Neural cell (in vitro differentiated cells): ENCODE results near the gene PLCH1. TPM values are rescaled to one million over a fixed set of nuclear protein-coding genes. Genes with fewer than 3 reads are reported as not detected.

Experiments used
- H2AFZ ChIP-seq: fragments of 200-600, 300-800 bp; sonication (generic), shearing (Covaris generic); 2 replicates; pipeline ENCODE4 v1.6.0; 2014; ENCODE audit warnings: low read depth, mild to moderate bottlenecking, antibody characterized with exemption, low read length, moderate library complexity
- H3F3A ChIP-seq: fragments of 200-600 bp; shearing (Covaris generic); 2 replicates; pipeline ENCODE4 v1.6.1; 2016; ENCODE audit warnings: mild to moderate bottlenecking, moderate library complexity, mixed read lengths, antibody characterized with exemption, low read length; ENCODE audit not compliant: insufficient read depth, poor library complexity, severe bottlenecking
- H3K27ac ChIP-seq: fragments of 200-600, 300-800 bp; sonication (generic), shearing (Covaris generic); 2 replicates; pipeline ENCODE4 v1.5.1; 2014; ENCODE audit warnings: mild to moderate bottlenecking, low read length, moderate library complexity
- H3K27me3 ChIP-seq: fragments of 300-800, 200-600 bp; sonication (generic), shearing (Covaris generic); 2 replicates; pipeline ENCODE4 v1.6.0; 2014; ENCODE audit warnings: mild to moderate bottlenecking, low read depth, low read length, moderate library complexity; ENCODE audit not compliant: insufficient read depth
- H3K36me3 ChIP-seq: fragments of 300-800, 200-600 bp; sonication (generic), shearing (Covaris generic); 2 replicates; pipeline ENCODE4 v1.5.1; 2014; ENCODE audit warnings: mild to moderate bottlenecking, antibody characterized with exemption, low read length, moderate library complexity; ENCODE audit not compliant: insufficient read depth
- H3K4me2 ChIP-seq: fragments of 300-800, 200-600 bp; sonication (generic), shearing (Covaris generic); 2 replicates; pipeline ENCODE4 v1.6.0; 2014; ENCODE audit warnings: mild to moderate bottlenecking, low read length
- H3K4me3 ChIP-seq: fragments of 300-800, 200-600 bp; sonication (generic), shearing (Covaris generic); 2 replicates; pipeline ENCODE4 v1.5.1; 2014; ENCODE audit warnings: mild to moderate bottlenecking, low read length, moderate library complexity
- H3K79me2 ChIP-seq: fragments of 200-600 bp; shearing (Covaris generic); replicated peaks from 2 replicates; pipeline ENCODE4 v1.6.0; 2014; ENCODE audit warnings: mild to moderate bottlenecking, low read length, moderate library complexity; ENCODE audit not compliant: insufficient read depth
- H3K9ac ChIP-seq: fragments of 300-800, 200-600 bp; sonication (generic), shearing (Covaris generic); 2 replicates; pipeline ENCODE4 v1.6.1; 2016; ENCODE audit warnings: mild to moderate bottlenecking, low read length, mixed read lengths
- H3K9me2 ChIP-seq: fragments of 200-600 bp; shearing (Covaris generic); 2 replicates; pipeline ENCODE4 v1.6.1; 2016; ENCODE audit warnings: mild to moderate bottlenecking, low read length, mixed read lengths; ENCODE audit not compliant: insufficient read depth
- H3K9me3 ChIP-seq: fragments of 200-600, 300-800 bp; sonication (generic), shearing (Covaris generic); 2 replicates; pipeline ENCODE4 v1.6.1; 2016; ENCODE audit warnings: mild to moderate bottlenecking, mixed run types, low read length, moderate library complexity, mixed read lengths
- H4K20me1 ChIP-seq: fragments of 200-600 bp; shearing (Covaris generic); 2 replicates; pipeline ENCODE4 v1.6.1; 2016; ENCODE audit warnings: mild to moderate bottlenecking, mixed run types; ENCODE audit not compliant: insufficient read depth
- CTCF ChIP-seq: fragments of 450-650 bp; IDR thresholded peaks from 2 replicates; pipeline ENCODE4 v1.5.1; 2014; ENCODE audit warnings: antibody characterized with exemption, mild to moderate bottlenecking, moderate library complexity; ENCODE audit not compliant: poor library complexity, severe bottlenecking
- EP300 ChIP-seq: fragments of 450-650 bp; conservative IDR thresholded peaks from 2 replicates; pipeline ENCODE4 v1.6.1; 2014; ENCODE audit warnings: antibody characterized with exemption, mild to moderate bottlenecking, moderate library complexity; ENCODE audit not compliant: poor library complexity, severe bottlenecking
- EZH2 ChIP-seq: fragments of 200-600, 300-800 bp; shearing (Covaris generic), sonication (generic); IDR thresholded peaks from 2 replicates; pipeline ENCODE4 v1.6.1; 2014; ENCODE audit warnings: antibody characterized with exemption, low read length, borderline replicate concordance, mild to moderate bottlenecking; ENCODE audit not compliant: insufficient read depth, poor library complexity, severe bottlenecking
- MXI1 ChIP-seq: fragments of 450-650 bp; conservative IDR thresholded peaks from 2 replicates; pipeline ENCODE4 v1.6.1; 2014; ENCODE audit warnings: antibody characterized with exemption, mild to moderate bottlenecking; ENCODE audit not compliant: poor library complexity, severe bottlenecking
- POLR2AphosphoS5 ChIP-seq: IDR thresholded peaks from 2 replicates; pipeline ENCODE4 v1.6.1; 2012
- RAD21 ChIP-seq: fragments of 450-650 bp; conservative IDR thresholded peaks from 2 replicates; pipeline ENCODE4 v1.6.1; 2014; ENCODE audit warnings: antibody characterized with exemption, mild to moderate bottlenecking, moderate library complexity
- REST ChIP-seq: IDR thresholded peaks from 2 replicates; pipeline ENCODE4 v1.6.1; 2012; ENCODE audit warnings: borderline replicate concordance
- SMC3 ChIP-seq: fragments of 450-650 bp; conservative IDR thresholded peaks from 2 replicates; pipeline ENCODE4 v1.6.1; 2014; ENCODE audit warnings: antibody characterized with exemption, mild to moderate bottlenecking, moderate library complexity; ENCODE audit not compliant: poor library complexity
- TAF1 ChIP-seq: IDR thresholded peaks from 2 replicates; pipeline ENCODE4 v1.6.1; 2012; ENCODE audit warnings: low read depth
- polyA plus RNA-seq: library from polyadenylated mRNA; depleted of rRNA; stranded (reverse); fragments of >200 nt; gene quantifications from 2 replicates; pipeline ENCODE4 v1.2.3, GENCODE V29; 2014

Gene PLCH1
- polyA plus RNA-seq, 1 donor from 2014 or later = 13.5 TPM

- Histone ChIP-seq H3K4me2 (no peak overlapping the region), H3K27ac (no peak overlapping the region), H3K4me3 (no peak overlapping the region), H3K9ac (no peak overlapping the region), H3K27me3 (no peaks in the 10 kb centered on the region), H3K36me3 (no peaks in the 10 kb centered on the region), H4K20me1 (no peaks in the 10 kb centered on the region), H3F3A (no peaks in the 10 kb centered on the region), H3K9me2 (no peaks in the 10 kb centered on the region), H2AFZ (no peak overlapping the region), H3K79me2 (no peaks in the 10 kb centered on the region), H3K9me3 (no peaks in the 10 kb centered on the region)
- TF ChIP-seq POLR2AphosphoS5 (no peak), EP300 (no peak), REST (no peak), RAD21 (no peak), SMC3 (no peak), TAF1 (no peak), MXI1 (no peak), CTCF (no peak), EZH2 (no peak)
These were observed 312.9 kb downstream of the PLCH1 start for GRCh38 chr3:155431856-155432570.

GRCh38 chr3:155428563-155428962 lies 316.3 kb downstream of the PLCH1 start:
- Histone ChIP-seq H3K9me2 (no peaks in the 10 kb centered on the region), H3K9ac (no peak overlapping the region), H3K4me2 (no peak overlapping the region), H3K79me2 (no peaks in the 10 kb centered on the region), H3K4me3 (no peak overlapping the region), H3K27me3 (no peaks in the 10 kb centered on the region), H4K20me1 (no peaks in the 10 kb centered on the region), H3K9me3 (no peaks in the 10 kb centered on the region), H3K27ac (no peak overlapping the region), H2AFZ (no peak overlapping the region), H3F3A (no peaks in the 10 kb centered on the region), H3K36me3 (no peaks in the 10 kb centered on the region)
- TF ChIP-seq POLR2AphosphoS5 = no peak
- no peak for TF ChIP-seq TAF1
- TF ChIP-seq CTCF = no peak
- TF ChIP-seq EZH2 = no peak
- no peak for TF ChIP-seq MXI1
- no peak for TF ChIP-seq SMC3
- no peak for TF ChIP-seq RAD21
- TF ChIP-seq REST = no peak
- TF ChIP-seq EP300 = no peak
